ENCODE measurements around the gene ADGRD2. TPM values are rescaled to one million over a fixed set of nuclear protein-coding genes. Genes with fewer than 3 reads are reported as not detected.

The ADGRD2 gene
- total and polyA plus RNA-seq, 9 of the 15 experiments (the other 6 are each of a cell fraction or from before 2014, with no cell fraction given), result not detected

DNA sequence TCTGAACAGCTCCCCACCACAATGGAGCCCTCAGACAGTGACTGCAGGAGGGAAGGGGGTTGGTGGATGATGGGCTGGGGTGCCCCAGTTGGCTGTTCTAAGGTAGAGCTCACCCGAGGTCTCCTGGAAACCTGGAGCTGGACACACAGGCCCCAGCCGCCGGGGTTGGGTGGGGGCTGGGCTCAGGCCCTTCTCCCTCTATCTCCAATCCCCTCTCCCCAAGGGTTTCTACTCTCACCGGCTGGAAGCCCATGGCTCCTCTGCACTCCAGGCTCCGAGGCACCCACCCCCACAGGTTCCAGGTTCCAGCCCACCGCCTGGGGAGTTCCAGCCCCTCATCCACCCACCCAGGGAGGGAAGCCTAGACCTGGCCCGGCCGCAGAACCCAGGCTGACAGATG lies 56.2 kb downstream of the ADGRD2 start (continued):
- TF ChIP-seq ZNF407 (IDR thresholded peaks at IDR 0.05; ENCODE audit: low read depth) (no peak), RFX1 (IDR thresholded peaks at IDR 0.05) (no peak), TAF7 (tag; IDR thresholded peaks at IDR 0.05) (no peak), ZNF551 (CRISPR knock-in tag; IDR thresholded peaks at IDR 0.05) (no peak), CHD2 (IDR thresholded peaks at IDR 0.05; ENCODE audit: low read depth, low read length) (no peak), KDM5B (IDR thresholded peaks at IDR 0.05; ENCODE audit: insufficient replicate concordance, low read depth, low read length) (no peak), ZFP1 (CRISPR knock-in tag; IDR thresholded peaks at IDR 0.05) (no peak)
- TF ChIP-seq, protein P1, sequence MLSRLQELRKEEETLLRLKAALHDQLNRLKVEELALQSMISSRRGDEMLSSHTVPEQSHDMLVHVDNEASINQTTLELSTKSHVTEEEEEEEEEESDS (CRISPR knock-in tag; IDR thresholded peaks at IDR 0.05), result no peak
- TF ChIP-seq, protein P2, sequence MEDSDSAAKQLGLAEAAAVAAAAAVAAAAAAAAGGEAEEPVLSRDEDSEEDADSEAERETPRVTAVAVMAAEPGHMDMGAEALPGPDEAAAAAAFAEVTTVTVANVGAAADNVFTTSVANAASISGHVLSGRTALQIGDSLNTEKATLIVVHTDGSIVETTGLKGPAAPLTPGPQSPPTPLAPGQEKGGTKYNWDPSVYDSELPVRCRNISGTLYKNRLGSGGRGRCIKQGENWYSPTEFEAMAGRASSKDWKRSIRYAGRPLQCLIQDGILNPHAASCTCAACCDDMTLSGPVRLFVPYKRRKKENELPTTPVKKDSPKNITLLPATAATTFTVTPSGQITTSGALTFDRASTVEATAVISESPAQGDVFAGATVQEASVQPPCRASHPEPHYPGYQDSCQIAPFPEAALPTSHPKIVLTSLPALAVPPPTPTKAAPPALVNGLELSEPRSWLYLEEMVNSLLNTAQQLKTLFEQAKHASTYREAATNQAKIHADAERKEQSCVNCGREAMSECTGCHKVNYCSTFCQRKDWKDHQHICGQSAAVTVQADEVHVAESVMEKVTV (CRISPR knock-in tag; IDR thresholded peaks at IDR 0.05), result no peak

Measured in K562 (cell line).